Stimulated activated effector memory CD8-positive, alpha-beta T cell treated with anti-CD3 and anti-CD28 coated beads, Interleukin-12 subunit alpha, Interleukin-12 subunit beta, amount 100 ng/mL, for 72 hours (primary cell): Measurements from ENCODE around the gene CAMKMT.

Source experiments
- ATAC-seq: fragments of 150-1000 bp; cut with Tn5 transposase; 2 replicates; pipeline ENCODE4 v1.10.0; 2021
- DNase-seq, 2 donors: peaks; one replicate each; pipeline ENCODE4 v3.0.0; 2021 to 2022; ENCODE audit warnings: low spot score in 2 of 2
- H3K27ac Mint-ChIP-seq: one replicate; pipeline ENCODE4 v1.8.0; 2022; ENCODE audit warnings: mild to moderate bottlenecking, mixed read lengths
- H3K36me3 Mint-ChIP-seq: one replicate; pipeline ENCODE4 v1.8.0; 2022; ENCODE audit warnings: mild to moderate bottlenecking, mixed read lengths
- H3K4me1 Mint-ChIP-seq: one replicate; pipeline ENCODE4 v1.8.0; 2022; ENCODE audit warnings: mixed read lengths
- H3K4me3 Mint-ChIP-seq: one replicate; pipeline ENCODE4 v1.8.0; 2022; ENCODE audit warnings: mild to moderate bottlenecking, mixed read lengths
- H3K9me3 Mint-ChIP-seq: one replicate; pipeline ENCODE4 v1.8.0; 2022; ENCODE audit warnings: mixed read lengths

The CAMKMT gene

DNA sequence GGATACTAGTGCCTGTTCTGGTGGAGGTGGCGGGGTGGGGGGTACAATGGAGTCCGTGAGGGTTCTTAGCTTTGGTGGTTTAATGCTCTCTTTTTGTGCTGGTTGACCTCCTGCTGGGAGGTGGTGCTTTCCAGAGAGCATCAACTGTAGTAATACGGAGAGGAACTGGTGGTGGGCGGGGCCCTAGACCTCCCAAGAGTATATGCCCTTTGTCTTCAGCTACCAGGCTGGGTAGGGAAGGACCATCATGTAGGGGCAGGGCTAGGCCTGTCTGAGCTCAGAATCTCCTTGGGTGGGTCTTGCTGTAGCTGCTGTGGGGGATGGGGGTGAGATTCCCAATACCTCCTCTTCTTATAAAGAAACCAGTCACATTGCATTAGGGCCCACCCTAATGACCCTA is 27.1 kb downstream of the CAMKMT start:
- Mint-ChIP-seq H3K4me1 (peaks cover 23% of the 10 kb centered on the region), H3K36me3 (no peaks in the 10 kb centered on the region), H3K27ac (peak overlapping the region; percentile 15), H3K4me3 (no peak overlapping the region), H3K9me3 (no peaks in the 10 kb centered on the region)
- ATAC-seq, result no peak
- DNase-seq, result no peak

DNA sequence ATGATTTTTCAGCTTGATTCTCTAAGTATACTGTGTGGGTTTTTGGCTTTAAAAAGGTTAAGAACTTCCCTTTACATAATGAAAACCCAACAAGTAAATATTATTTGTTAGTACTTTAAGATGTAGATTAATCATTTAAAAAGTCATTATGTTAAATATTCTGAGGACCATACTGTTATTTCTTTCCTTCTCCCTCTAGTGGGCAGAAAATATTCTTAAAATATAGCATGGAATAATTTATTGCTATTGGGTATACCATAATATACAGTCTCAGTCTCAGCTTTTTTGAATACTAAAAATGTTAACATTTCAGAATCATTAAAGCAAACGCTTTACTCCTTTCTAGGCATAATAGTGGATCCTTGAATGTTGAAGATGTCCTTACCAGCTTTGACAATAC is 28.1 kb downstream of the CAMKMT start:
- ATAC-seq, result no peak
- no peaks in the 10 kb centered on the region for H3K36me3 Mint-ChIP-seq
- H3K4me1 Mint-ChIP-seq, result peaks cover 21% of the 10 kb centered on the region
- H3K4me3 Mint-ChIP-seq, result no peak overlapping the region
- no peak overlapping the region for H3K27ac Mint-ChIP-seq
- no peaks in the 10 kb centered on the region for H3K9me3 Mint-ChIP-seq
- DNase-seq, result no peak

DNA sequence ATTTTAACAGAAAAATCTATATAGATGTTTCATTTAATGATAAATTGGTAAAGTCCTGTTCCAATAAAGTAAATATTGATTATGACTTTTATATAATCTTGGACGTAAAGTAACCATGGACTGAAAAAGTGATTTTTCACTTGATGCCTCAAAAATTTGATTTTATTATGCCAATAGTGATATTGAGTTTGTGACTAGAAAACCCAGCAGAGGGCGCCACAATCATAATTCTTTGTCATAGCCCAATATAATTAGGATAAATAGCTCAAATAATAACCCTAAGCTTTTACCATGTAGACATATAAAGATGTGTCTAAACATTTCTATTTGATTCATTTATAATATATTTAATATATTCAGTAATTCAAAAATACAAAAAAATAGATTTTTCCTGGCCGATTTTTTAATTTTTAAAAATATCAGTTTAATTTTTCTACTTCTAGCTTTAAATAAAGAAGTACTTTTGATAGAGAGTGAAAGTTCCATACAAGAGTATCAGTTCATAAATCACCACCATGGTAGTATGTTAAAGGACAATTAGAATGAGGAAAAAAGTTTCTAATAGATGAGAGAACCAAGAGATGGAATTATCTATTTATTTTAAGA is 30.7 kb downstream of the CAMKMT start:
- DNase-seq, result peak in 1 of 2 donors; percentile 58
- no peaks in the 10 kb centered on the region for H3K9me3 Mint-ChIP-seq
- peaks cover 11% of the 10 kb centered on the region for H3K4me1 Mint-ChIP-seq
- H3K27ac Mint-ChIP-seq, result no peak overlapping the region
- no peaks in the 10 kb centered on the region for H3K36me3 Mint-ChIP-seq
- H3K4me3 Mint-ChIP-seq, result no peak overlapping the region
- no peak for ATAC-seq

DNA sequence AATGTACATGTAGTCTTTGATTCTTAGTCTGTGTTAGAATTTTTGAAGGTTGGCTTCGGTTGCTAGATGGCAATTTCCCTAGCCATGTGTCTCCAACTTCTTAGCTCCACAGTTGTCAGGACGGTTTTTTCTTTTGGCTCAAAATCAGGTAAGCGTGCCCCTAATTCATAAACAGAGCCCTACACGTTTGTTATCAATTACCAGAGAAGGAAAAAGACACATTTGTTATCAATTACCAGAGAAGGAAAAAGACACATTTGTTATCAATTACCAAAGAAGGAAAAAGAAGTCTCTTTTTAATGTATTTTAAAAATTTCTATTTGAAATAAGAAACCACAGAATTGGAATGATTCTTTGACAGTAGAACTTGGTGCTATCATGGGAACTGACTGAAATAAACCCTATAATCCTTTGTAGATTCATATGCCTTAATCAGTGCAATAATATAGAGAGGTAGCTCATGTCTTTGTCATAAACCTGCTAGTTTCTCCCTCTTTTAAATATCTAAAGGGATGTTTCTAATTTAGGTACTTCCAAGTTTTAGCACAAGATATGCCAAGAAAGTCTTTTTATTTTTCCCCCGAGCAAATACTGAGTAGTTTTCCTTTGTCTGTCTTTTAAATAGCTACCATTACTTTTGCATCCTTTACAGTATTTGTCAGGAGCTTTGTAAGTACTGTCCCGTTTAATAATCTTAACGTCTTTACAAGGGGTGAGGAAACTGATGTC is 35.9 kb downstream of the CAMKMT start:
- Mint-ChIP-seq H3K36me3 (no peaks in the 10 kb centered on the region), H3K27ac (no peak overlapping the region), H3K4me1 (no peaks in the 10 kb centered on the region), H3K9me3 (no peaks in the 10 kb centered on the region), H3K4me3 (no peak overlapping the region)
- DNase-seq, result no peak
- ATAC-seq, result no peak

DNA sequence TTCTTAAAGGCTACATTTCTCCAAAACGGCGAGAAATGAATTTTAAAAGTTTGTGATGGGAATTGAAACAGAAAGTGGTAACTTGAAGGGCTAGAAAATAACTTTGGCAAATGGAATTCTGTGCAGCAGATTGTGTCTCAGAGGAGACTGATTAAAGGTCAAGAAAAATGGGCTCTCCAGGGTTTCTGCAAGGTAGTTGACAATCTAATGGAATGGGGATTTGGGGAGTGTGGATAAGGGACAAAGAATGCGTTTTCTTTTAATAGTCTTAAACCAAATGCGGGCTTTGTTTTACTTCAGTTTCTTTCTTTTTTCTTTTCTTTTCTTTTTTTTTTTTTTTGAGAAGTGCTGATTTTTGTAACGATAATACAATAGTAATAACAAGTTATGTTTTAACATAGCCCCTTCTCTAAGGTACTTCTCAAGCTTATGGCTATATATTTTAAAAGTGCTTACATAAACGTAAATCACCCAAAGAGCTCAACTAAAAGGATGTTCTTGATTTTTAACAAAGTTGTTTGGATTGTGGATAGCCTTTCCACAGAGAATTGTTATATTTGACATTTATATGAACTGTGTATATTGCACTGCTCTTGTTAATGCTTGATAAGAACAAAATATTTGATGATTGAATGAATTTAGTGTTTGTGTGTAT is 36.6 kb downstream of the CAMKMT start:
- DNase-seq (no peak), ATAC-seq (no peak)
- Mint-ChIP-seq H3K36me3 (no peaks in the 10 kb centered on the region), H3K4me1 (no peaks in the 10 kb centered on the region), H3K4me3 (no peak overlapping the region), H3K9me3 (no peaks in the 10 kb centered on the region), H3K27ac (no peak overlapping the region)

DNA sequence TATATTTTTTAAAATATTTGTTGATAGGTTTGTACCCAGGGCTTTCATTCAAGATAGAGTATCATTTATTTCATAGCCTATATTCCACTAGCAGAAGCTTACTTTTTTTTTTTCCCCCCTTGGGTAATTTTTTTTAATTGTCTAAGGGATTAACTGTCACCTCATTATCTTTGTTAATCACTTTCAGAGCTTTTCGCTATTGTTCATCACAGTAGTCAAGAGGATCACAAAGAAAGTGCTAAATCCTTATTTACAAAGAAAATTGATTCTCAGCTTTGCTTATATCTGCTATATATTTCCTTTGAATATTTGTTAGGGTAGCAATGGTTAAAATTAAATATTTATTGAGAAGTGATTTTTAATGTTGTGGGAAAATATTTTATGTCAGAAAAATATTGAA is 59.0 kb downstream of the CAMKMT start:
- no peak for ATAC-seq
- Mint-ChIP-seq H3K4me1 (no peaks in the 10 kb centered on the region), H3K4me3 (no peak overlapping the region), H3K36me3 (no peaks in the 10 kb centered on the region), H3K9me3 (no peaks in the 10 kb centered on the region), H3K27ac (no peak overlapping the region)
- no peak for DNase-seq

DNA sequence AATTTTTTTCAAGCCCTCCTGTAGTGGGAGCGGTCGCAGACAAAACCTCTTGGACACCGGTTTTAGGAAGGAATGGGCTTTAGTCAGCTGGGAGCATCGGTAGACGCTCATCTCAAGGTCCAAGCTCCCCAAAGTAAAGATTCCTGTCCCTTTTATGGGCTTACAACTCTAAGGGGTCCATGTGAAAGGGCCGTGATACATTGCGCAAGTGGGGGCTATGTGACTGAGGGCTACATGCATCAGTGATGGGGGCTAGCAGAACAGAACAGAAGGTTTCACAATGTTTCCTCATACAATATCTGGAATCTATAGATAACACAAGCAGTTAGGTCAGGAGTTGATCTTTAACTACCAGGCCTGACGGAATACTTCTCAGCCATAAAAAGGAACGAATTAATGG is 62.5 kb downstream of the CAMKMT start:
- no peak overlapping the region for H3K4me3 Mint-ChIP-seq
- no peaks in the 10 kb centered on the region for H3K4me1 Mint-ChIP-seq
- no peaks in the 10 kb centered on the region for H3K9me3 Mint-ChIP-seq
- ATAC-seq, result no peak
- no peak overlapping the region for H3K27ac Mint-ChIP-seq
- DNase-seq, result no peak
- H3K36me3 Mint-ChIP-seq, result no peaks in the 10 kb centered on the region

DNA sequence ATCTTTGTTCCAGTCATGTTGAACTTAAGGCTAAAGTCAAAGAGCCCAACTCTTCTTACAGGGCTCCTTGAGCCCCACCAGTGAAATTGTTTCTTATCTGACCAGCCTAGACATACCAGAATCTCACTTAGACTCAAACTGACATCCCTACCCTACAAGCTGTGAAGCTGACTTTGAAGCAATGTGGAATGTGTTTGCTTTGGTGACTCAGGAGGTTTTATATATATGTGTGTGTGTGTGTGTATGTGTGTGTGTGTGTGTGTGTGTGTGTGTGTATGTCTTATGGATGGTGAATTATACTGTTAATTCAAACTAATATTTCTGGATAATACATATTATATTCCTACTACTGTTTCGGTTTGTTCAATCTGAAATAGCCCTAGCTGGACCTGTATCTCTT is 67.3 kb downstream of the CAMKMT start:
- H3K4me1 Mint-ChIP-seq, result peaks cover 11% of the 10 kb centered on the region
- no peak overlapping the region for H3K4me3 Mint-ChIP-seq
- ATAC-seq (no peak), DNase-seq (no peak)
- no peak overlapping the region for H3K27ac Mint-ChIP-seq
- no peaks in the 10 kb centered on the region for H3K9me3 Mint-ChIP-seq
- no peaks in the 10 kb centered on the region for H3K36me3 Mint-ChIP-seq

DNA sequence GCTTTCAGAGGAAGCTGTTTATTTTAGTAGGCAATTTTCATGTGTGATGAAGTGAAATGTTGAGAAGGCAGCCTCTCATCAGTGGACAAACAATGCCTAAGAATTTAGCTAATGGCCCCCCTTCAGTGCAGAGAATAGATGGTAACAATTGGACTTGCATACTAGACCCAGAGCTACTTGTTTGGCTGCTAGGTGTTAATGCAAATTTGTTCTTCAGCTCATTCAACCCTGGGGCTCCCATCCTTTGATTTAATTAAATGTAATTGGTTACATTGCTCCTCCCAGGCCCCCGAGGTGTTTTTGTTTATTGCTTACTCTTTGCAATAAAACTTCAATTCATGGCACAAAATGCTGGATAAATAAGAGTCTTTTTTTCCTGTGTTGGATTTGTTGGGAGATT is 68.6 kb downstream of the CAMKMT start:
- peaks cover 11% of the 10 kb centered on the region for H3K4me1 Mint-ChIP-seq
- H3K4me3 Mint-ChIP-seq, result no peak overlapping the region
- DNase-seq (no peak), ATAC-seq (no peak)
- H3K27ac Mint-ChIP-seq, result no peak overlapping the region
- H3K36me3 Mint-ChIP-seq, result no peaks in the 10 kb centered on the region
- no peaks in the 10 kb centered on the region for H3K9me3 Mint-ChIP-seq

DNA sequence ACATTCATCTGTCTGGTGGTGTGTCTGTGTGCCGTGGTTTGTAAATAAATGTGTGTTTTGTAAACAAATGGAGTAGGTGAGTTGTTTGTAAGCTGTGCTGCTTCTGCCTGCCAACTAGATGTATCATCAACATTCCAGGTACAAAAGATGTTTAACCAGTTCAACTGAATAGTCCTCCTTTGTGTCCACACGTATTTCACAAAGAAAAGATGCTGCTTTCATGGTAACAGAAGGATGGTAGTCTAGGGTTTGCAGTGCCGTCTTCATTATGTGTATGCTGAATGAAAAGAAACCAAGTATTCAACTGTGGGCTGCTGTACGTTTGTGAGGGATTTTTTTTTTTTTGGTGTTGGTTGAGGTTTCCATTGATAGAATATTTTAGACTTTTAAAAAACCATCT is 72.1 kb downstream of the CAMKMT start:
- Mint-ChIP-seq H3K27ac (no peak overlapping the region), H3K9me3 (no peaks in the 10 kb centered on the region), H3K4me1 (peaks cover 11% of the 10 kb centered on the region), H3K4me3 (no peak overlapping the region), H3K36me3 (no peaks in the 10 kb centered on the region)
- ATAC-seq (no peak), DNase-seq (no peak)

DNA sequence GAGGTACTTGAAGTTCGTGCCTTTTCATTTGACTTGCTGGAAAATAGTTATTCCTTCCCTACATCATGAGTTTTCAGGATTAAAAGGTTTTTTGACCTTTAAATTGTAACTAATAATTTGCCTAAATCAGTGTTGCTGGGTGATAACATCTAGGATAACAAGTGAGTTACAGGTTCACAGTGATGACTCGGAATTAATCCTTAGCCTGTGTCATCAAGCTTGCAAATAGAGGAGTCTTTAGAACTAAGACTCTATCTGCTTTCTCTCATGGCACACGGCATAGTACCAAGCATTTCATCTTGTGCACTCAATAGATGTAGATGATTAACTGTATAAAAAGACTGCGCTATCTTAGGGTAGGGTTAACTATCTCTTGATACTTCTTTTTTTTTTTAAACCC is 79.5 kb downstream of the CAMKMT start:
- H3K9me3 Mint-ChIP-seq, result peaks cover 3% of the 10 kb centered on the region
- H3K27ac Mint-ChIP-seq, result no peak overlapping the region
- H3K4me3 Mint-ChIP-seq, result no peak overlapping the region
- no peak for DNase-seq
- no peak for ATAC-seq
- no peaks in the 10 kb centered on the region for H3K36me3 Mint-ChIP-seq
- no peaks in the 10 kb centered on the region for H3K4me1 Mint-ChIP-seq

DNA sequence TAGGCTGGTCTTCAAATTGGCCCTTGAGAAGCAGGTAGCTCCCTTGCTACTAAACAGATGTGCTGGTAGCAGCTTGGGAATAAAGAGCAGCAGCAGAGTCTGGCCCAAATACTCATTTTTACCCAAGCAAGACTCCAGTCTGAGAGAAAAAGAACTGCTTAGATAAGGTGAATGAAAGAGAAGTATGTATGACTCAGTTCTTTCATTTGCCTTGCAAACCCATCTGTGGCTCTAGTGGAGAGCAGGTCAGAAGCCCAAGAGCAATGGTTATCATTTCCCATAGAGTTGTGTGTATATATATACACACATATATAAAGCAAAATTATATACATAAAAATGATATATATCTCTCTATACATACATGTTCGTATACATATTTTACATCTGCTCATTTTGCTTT is 80.3 kb downstream of the CAMKMT start:
- H3K4me3 Mint-ChIP-seq, result no peak overlapping the region
- peaks cover 3% of the 10 kb centered on the region for H3K9me3 Mint-ChIP-seq
- ATAC-seq (no peak), DNase-seq (no peak)
- H3K36me3 Mint-ChIP-seq, result no peaks in the 10 kb centered on the region
- H3K4me1 Mint-ChIP-seq, result no peaks in the 10 kb centered on the region
- no peak overlapping the region for H3K27ac Mint-ChIP-seq

DNA sequence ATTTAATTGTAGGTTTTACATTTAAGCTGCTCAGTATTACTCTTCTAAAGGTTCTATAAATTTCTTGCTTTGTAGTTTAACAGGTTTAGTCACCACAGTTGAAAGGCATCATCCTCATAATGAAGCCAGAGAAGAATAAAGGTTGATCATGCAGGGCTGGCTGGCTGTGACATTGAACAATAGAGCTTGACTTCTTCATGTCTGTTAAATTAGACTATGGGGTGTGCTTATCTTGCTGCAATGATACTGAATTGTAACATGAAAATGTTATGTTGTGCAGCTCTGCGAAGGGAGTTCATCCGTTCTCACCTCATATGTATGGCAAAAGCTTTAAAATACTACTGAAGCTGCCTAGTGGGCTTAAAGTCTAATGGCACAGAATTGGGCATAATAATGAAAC is 81.8 kb downstream of the CAMKMT start:
- no peaks in the 10 kb centered on the region for H3K4me1 Mint-ChIP-seq
- DNase-seq, result no peak
- no peak for ATAC-seq
- no peak overlapping the region for H3K4me3 Mint-ChIP-seq
- H3K27ac Mint-ChIP-seq, result no peak overlapping the region
- H3K36me3 Mint-ChIP-seq, result no peaks in the 10 kb centered on the region
- H3K9me3 Mint-ChIP-seq, result peaks cover 3% of the 10 kb centered on the region

DNA sequence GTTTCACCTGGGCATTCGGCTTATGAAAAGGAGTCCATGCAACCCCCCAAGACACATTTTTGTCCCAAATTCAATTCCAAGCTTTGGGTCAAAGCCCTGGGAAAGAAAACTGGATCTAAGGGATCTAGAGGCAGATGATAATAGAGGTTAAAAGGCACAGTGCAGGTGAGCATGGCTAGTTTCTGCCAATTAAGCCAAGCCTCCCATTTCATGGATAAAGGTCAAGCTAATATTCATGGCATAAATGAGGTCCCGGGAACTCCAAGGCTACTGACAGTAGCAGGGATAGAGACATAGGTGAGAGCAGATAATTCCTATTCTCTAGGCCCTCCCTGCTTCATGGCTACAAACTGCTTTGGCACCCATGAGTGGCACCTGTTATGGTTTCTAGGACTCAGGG is 83.1 kb downstream of the CAMKMT start:
- H3K4me3 Mint-ChIP-seq, result no peak overlapping the region

DNA sequence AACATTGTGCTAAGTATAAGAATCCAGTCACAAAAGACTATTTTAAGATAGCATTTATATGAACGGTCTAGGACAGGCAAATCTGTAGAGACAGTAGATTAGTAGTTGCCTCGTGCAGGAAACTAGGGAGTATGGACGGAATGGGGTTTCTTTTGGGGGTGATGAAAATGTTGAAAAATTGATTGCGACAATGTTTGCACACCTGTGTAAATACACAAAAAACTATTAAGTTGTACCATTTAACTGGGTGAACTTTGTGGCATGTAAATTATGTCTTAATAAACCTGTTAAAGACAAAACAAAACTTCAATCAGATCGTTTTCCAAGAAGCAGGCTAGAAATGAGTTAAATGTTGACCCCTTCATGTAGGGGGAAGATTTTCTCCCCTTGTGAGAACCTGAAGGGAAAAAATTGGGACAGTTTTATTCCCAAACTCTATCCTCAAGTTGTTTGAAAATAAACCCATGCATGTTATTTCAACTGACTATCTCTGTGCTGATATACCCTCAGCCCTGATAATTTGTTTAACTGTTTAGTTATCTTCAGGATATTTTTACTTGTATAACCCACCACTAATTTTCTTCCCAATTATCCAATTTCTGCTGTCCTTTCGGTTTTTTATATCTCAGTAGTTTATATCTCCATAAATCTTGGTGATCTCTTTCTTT is 87.2 kb downstream of the CAMKMT start:
- H3K27ac Mint-ChIP-seq, result no peak overlapping the region
- no peaks in the 10 kb centered on the region for H3K4me1 Mint-ChIP-seq
- H3K4me3 Mint-ChIP-seq, result no peak overlapping the region

More for the DNA sequence above, 83.1 kb downstream of the CAMKMT start:
- Mint-ChIP-seq H3K9me3 (no peaks in the 10 kb centered on the region), H3K36me3 (no peaks in the 10 kb centered on the region), H3K4me1 (no peaks in the 10 kb centered on the region), H3K27ac (no peak overlapping the region)
- ATAC-seq, result no peak
- DNase-seq, result no peak

DNA sequence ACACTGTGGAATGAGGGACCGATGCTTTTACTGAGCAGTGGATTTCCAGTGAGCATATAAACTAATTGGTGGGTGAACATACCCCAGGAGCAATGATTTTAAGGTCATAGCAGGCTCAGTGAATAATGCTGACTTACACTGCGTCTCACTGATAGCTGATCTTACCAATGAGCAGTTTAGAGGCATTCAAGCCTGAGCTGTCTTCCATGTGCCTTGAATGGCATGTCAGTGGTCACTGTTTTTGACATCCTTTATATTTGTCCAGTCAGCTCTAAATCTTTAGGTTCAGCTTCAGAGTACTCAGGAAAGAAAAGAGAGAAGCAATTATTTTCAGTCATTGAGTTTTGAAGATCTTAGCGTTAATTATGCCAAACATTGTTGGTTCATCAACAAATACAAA is 88.3 kb downstream of the CAMKMT start:
- DNase-seq (no peak), ATAC-seq (no peak)
- Mint-ChIP-seq H3K36me3 (no peaks in the 10 kb centered on the region), H3K4me3 (no peak overlapping the region), H3K4me1 (no peaks in the 10 kb centered on the region), H3K9me3 (no peaks in the 10 kb centered on the region), H3K27ac (no peak overlapping the region)

More for the DNA sequence above, 87.2 kb downstream of the CAMKMT start:
- Mint-ChIP-seq H3K36me3 (no peaks in the 10 kb centered on the region), H3K9me3 (no peaks in the 10 kb centered on the region)
- DNase-seq, result no peak
- no peak for ATAC-seq
